Mammary epithelial cell (primary cell): Measurements from ENCODE around the gene TTC38.

ENCODE experiments used
- CTCF ChIP-seq, 2 donors: IDR thresholded peaks in 1 of 2; conservative IDR thresholded peaks in 1 of 2; 2 replicates each; pipeline ENCODE4 v1.5.1; 2011 to 2012; ENCODE audit warnings: inconsistent platforms in 2 of 2, low read length in 2 of 2, mild to moderate bottlenecking in 2 of 2, control low read depth in 1 of 2, low read depth in 1 of 2; ENCODE audit not compliant: insufficient read depth in 1 of 2; ENCODE audit errors: extremely low read depth in 1 of 2
- EZH2 ChIP-seq: IDR thresholded peaks from 2 replicates; pipeline ENCODE4 v1.6.1; 2012; ENCODE audit warnings: low read length, inconsistent platforms, borderline replicate concordance

- TF ChIP-seq CTCF (conservative IDR thresholded peaks at IDR 0.05 in 1 of 2, IDR thresholded peaks at IDR 0.05 in 1 of 2; ENCODE audit: extremely low read depth in 1 of 2, insufficient read depth in 1 of 2, low read depth in 1 of 2, low read length in 2 of 2), result no peak
- no peak for TF ChIP-seq EZH2
These were observed 48.2 kb downstream of the TTC38 start for GRCh38 chr22:46315976-46316375.
